Dorsolateral prefrontal cortex (tissue), 118 donors: ENCODE results near the gene SNRNP40. TPM values are rescaled to one million over a fixed set of nuclear protein-coding genes. Genes with fewer than 3 reads are reported as not detected.

Source experiments
- total RNA-seq, 120 experiments: library from RNA; stranded (reverse); gene quantifications; one replicate each; pipeline versions ENCODE4 v1.2.3 to v1.2.4, GENCODE V29; 2022

Gene SNRNP40
- total RNA-seq, 120 experiments from 2014 or later = 28.0 to 64.2 (median 38.5) TPM

Other genes starting within 250 kb of the SNRNP40 start
- 100 to 1,000 TPM in 119 of 120 experiments, 10 to 100 TPM in 1; 99.6 to 180 (median 142) TPM for gene PUM1, start 231.1 kb downstream of the SNRNP40 start, total RNA-seq
- 10 to 100 TPM in 84 of 120 experiments, 1 to 10 TPM in 36; 3.6 to 42.1 (median 11.7) TPM for gene NKAIN1, start 56.9 kb downstream of the SNRNP40 start, total RNA-seq
- 10 to 100 TPM; 27.3 to 71.7 (median 48.5) TPM for gene ZCCHC17, start 244 bp upstream of the SNRNP40 start, total RNA-seq
- gene FABP3, start 76.3 kb upstream of the SNRNP40 start, total RNA-seq = 100 to 1,000 TPM in 40 of 120 experiments, 10 to 100 TPM in 80; 26.6 to 202 (median 90.7) TPM
- gene SERINC2, start 116.4 kb upstream of the SNRNP40 start, total RNA-seq = 1 to 10 TPM in 37 of 120 experiments, under 1 TPM in 79, not detected in 4; 0.19 to 2.7 (median 0.81) TPM